Measurements from ENCODE around the gene ARFGEF3.

The ARFGEF3 gene

GRCh38 chr6:138240476-138241245 lies 78.9 kb downstream of the ARFGEF3 start:
- no peak for DNase-seq

DNA sequence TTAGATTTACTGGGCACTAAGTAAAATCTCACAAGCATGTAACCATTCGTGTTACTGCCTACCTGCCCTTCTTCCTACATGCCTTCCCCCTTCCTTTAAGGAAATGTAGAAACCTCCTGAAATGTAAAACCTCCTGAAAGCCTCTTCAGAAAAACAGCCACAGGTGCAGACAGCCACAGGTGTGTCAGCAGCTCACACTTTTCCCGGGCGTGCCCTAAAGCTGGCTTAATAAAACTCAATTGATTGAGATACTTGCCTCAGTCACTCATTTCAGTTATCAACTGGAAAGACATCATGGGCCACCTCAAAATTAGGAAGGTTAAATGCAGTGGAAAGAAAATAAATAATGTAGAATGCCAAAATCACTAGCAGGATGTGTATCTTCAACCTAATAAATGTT lies 79.6 kb downstream of the ARFGEF3 start:
- no peak for DNase-seq

- no peak for DNase-seq
Measured at GRCh38 chr6:138241934-138242333, 80.2 kb downstream of the ARFGEF3 start.

GRCh38 chr6:138242987-138243592 lies 81.4 kb downstream of the ARFGEF3 start:
- no peak for DNase-seq

- DNase-seq = no peak
Measured at GRCh38 chr6:138245751-138246150, 84.0 kb downstream of the ARFGEF3 start.

GRCh38 chr6:138246650-138247440 lies 85.1 kb downstream of the ARFGEF3 start:
- no peak for DNase-seq

DNA sequence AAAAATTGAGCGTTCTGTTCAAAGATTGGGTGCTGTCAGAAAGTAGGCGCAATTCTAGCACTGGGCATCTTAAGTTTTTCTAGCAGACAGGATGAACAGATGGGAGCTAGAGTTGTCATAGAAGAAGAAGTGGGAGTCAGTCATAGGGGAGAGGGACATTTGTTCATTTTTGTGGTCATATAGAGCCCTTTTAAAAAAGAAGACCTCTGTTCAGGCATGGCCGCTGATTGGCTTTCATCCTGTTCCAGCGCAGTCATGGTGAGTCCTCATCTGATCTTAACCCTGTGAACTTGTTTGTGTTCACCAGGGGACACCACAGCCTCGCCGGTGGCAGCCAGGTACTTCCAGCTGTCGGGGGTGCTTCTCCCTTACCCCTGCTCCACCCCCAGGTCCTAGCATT lies 86.3 kb downstream of the ARFGEF3 start:
- no peak for DNase-seq

- no peak for DNase-seq
Measured at GRCh38 chr6:138248878-138249277, 87.1 kb downstream of the ARFGEF3 start.

DNA sequence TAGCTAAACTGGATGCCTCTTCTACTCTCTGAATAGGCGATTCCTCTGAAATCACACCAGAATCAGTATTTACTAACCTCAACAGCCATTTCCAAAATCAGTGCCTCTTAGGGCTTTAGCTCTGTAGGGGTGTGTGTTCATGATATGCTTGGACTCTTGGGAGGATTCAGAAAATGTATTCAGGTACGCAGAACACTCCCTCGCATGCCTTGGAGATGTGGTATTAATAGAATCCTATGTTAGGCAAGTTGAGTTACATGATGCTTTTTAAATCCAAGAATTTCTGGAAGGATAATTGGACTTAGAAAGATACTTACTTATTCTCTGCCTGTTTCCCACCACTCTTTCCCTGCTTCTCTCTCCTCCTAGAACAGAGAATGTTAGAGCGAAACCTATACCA lies 88.3 kb downstream of the ARFGEF3 start:
- no peak for DNase-seq

GRCh38 chr6:138250513-138251247 lies 88.9 kb downstream of the ARFGEF3 start:
- no peak for DNase-seq

DNA sequence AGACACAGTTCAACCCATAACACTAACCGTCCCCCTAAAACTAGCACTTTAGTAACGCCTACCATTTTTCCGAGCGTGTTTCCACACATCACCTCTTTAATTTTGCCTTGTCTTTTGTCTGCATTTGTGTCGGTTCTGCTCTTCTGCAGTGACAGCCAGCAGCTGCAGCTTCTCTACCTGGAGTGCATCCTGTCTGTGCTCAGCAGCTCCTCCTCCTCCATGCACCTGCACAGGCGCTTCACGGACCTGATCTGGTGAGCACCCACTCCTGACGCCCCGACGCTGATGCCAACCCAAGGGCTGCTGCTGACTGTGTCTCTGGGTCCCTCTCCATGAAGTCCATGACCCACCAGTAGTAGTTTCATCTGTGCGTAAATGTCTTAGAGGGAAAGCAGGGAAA lies 92.0 kb downstream of the ARFGEF3 start:
- no peak for DNase-seq

- DNase-seq = no peak
Measured at GRCh38 chr6:138255443-138255842, 93.7 kb downstream of the ARFGEF3 start.

DNA sequence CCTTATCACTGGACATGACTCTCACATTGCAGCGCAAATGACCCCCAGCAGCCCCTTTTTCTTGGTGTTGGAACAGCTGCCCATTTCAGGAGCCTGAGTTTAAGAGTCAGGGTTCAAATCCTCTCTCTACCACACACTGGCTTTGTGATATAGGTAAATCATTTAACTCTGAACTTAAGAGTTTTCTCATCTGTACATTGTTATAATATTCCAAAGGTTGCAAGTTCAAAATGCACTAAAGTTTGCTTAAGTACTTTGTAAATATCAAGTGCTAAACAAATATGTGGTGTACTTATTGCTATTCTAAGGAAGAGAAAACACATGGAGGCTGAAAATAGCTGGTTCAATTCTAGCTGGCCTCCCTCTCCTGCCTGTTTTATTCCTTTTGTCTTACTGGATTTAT lies 95.9 kb downstream of the ARFGEF3 start:
- no peak for DNase-seq

GRCh38 chr6:138258197-138258596 lies 96.5 kb downstream of the ARFGEF3 start:
- no peak for DNase-seq

GRCh38 chr6:138258991-138259390 lies 97.3 kb downstream of the ARFGEF3 start:
- DNase-seq = no peak

GRCh38 chr6:138261116-138261780 lies 99.5 kb downstream of the ARFGEF3 start:
- DNase-seq = no peak

DNA sequence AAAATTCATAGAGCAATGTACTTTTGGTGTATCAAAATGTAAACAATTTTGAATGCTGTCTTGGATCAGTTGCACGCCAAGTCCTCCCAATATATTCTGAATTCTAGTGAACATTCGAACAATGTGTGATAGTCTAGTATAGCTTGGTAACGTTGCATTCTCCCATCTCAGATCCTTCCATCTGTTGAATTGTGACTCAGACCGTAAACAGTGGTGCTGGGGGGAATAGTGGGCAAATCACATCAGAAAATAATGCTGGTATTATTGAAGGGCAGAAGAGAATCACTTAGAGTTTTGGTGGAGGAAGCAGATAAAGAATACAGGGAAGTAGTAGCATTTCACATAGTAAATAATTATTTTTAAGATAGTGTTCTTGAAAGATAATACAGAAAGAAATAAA lies 102.2 kb downstream of the ARFGEF3 start:
- DNase-seq = no peak

DNA sequence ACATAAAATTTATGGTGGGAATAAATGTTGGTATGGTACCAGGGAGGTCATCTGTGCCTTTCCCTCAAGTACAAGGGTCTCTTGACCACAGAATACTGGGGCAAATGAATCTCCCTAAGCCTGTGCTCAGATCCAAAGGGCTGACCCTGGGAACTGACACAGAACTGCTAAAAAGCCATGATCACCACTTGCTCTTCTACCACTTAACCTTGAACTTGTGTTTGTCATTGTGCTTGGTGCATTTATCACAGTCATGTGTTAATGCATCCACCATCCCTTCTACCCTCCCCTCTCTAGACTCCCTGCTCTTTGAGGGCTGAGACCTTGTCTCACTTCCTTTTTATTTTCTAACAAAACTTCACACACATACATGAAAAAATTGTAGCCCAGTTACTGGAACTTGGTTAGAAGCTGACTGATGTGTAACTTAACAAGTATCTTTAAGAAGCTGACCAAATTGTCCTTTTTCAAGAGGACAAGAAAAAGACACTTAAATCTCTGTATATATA lies 102.7 kb downstream of the ARFGEF3 start:
- DNase-seq = no peak

- no peak for DNase-seq
Measured at GRCh38 chr6:138266095-138266494, 104.4 kb downstream of the ARFGEF3 start.

DNA sequence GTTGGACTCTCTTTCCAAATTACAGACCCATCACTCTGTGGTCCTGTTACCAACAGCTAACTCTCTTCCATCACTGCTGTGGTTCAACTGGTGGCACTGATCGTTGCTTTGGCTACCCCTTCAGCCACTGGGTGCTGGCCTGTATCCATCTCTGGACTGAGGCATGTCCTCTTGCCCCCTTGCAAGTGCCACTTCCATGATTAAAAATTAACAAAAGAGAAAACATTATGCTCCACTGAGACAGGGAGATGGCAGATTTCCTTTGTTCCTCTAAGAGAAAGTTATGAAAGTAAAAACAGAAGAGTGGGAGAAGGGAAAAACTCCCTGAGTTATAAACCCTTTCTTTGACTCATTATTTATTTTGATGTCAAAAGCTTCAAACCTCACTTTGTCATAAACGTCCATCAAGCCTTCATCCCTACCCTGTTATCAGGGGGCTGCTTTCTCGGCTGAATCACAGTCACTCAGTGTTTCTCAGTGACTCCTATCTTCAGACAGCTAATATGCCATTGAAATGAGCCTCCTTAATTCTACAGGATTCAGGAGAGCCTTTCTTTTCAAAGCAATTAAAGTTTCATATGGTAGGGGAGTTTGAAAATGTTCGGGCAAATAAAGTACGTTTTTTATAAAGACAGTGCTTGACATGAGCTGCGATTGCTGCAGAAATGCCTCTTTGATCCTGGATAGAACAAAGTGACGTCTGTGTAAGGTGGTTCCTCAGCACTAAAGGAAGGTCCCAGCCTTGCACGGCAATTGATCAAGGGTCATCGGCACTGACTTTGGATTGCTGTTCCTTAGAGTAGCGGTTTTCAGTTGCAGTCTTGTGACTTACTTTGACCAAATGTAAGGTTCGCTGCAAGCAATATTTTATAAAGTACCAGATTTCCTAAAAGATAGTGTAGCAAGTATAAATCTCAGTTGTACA lies 106.5 kb downstream of the ARFGEF3 start:
- no peak for DNase-seq

DNA sequence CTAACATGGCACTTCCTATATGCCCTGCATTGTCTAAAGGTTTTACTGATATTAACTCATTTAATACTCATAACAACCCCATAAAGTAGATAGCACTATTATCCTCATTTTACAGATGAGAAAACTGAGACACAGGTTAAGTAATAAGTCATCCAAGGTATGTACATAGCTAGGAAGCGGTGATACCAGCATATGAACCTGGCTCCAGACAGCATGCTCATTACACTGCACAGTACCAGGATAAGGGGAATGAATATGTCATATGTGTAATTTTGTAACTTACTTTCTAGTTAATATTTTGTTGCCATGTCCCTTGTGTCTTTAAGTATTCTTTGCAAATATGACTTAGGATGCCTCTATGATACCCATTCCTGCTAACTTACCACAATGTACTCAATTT lies 109.7 kb downstream of the ARFGEF3 start:
- DNase-seq = no peak
